OCI-LY1 (cell line): ENCODE measurements around the gene FAM222A.
A peak's percentile ranks its signal among the peaks of the same experiment; 100 is the strongest.

ENCODE experiments used
- H2AFZ ChIP-seq: fragments of 200-600 bp; sonication (generic), shearing (Covaris generic); 2 replicates; pipeline ENCODE4 v1.6.0; 2014; ENCODE audit warnings: antibody characterized with exemption, mild to moderate bottlenecking, low read length
- H3F3A ChIP-seq: fragments of 200-600 bp; sonication (generic), shearing (Covaris generic); 2 replicates; pipeline ENCODE4 v1.6.0; 2014; ENCODE audit warnings: mild to moderate bottlenecking, antibody characterized with exemption, low read length, moderate library complexity; ENCODE audit not compliant: insufficient read depth
- H3K27ac ChIP-seq: fragments of 200-600 bp; sonication (generic); 2 replicates; pipeline ENCODE4 v1.5.1; 2014; ENCODE audit warnings: low read length, mixed run types, mild to moderate bottlenecking, low read depth; ENCODE audit not compliant: poor library complexity, severe bottlenecking
- H3K27me3 ChIP-seq: fragments of 200-600 bp; sonication (generic); 2 replicates; pipeline ENCODE4 v1.6.0; 2014; ENCODE audit warnings: antibody characterized with exemption, mild to moderate bottlenecking, low read length, moderate library complexity; ENCODE audit not compliant: insufficient read depth
- H3K36me3 ChIP-seq: fragments of 200-600 bp; sonication (generic); 2 replicates; pipeline ENCODE4 v1.6.1; 2014; ENCODE audit warnings: mild to moderate bottlenecking, antibody characterized with exemption, low read length, moderate library complexity, mixed read lengths; ENCODE audit not compliant: insufficient read depth
- H3K4me1 ChIP-seq: fragments of 200-600 bp; sonication (generic); 2 replicates; pipeline ENCODE4 v1.5.1; 2014; ENCODE audit warnings: mild to moderate bottlenecking, low read length, moderate library complexity; ENCODE audit not compliant: insufficient read depth, severe bottlenecking
- H3K4me2 ChIP-seq: fragments of 200-600 bp; sonication (generic), shearing (Covaris generic); 2 replicates; pipeline ENCODE4 v1.6.1; 2014; ENCODE audit warnings: low read length
- H3K4me3 ChIP-seq: fragments of 200-600 bp; sonication (generic); 2 replicates; pipeline ENCODE4 v1.5.1; 2014; ENCODE audit warnings: low read length, low read depth, mild to moderate bottlenecking, mixed read lengths; ENCODE audit not compliant: poor library complexity, severe bottlenecking
- H3K79me2 ChIP-seq: fragments of 200-600 bp; shearing (Covaris generic); 2 replicates; pipeline ENCODE4 v1.6.1; 2016; ENCODE audit warnings: mixed run types, low read length, mixed read lengths; ENCODE audit not compliant: insufficient read depth
- H3K9ac ChIP-seq: fragments of 200-600 bp; sonication (generic), shearing (Covaris generic); 2 replicates; pipeline ENCODE4 v1.6.1; 2014; ENCODE audit warnings: mild to moderate bottlenecking, low read length, mixed read lengths
- H3K9me2 ChIP-seq: fragments of 200-600 bp; sonication (generic), shearing (Covaris generic); 2 replicates; pipeline ENCODE4 v1.6.1; 2014; ENCODE audit warnings: low read depth, mild to moderate bottlenecking, low read length, mixed read lengths
- H3K9me3 ChIP-seq: fragments of 200-600 bp; shearing (Covaris generic); 2 replicates; pipeline ENCODE4 v1.6.1; 2014; ENCODE audit warnings: low read length, mixed read lengths
- H4K20me1 ChIP-seq: fragments of 200-600 bp; sonication (generic), shearing (Covaris generic); 2 replicates; pipeline ENCODE4 v1.6.0; 2016; ENCODE audit warnings: mild to moderate bottlenecking, low read length; ENCODE audit not compliant: insufficient read depth
- CTCF ChIP-seq: fragments of 200-600 bp; sonication (generic), shearing (Covaris generic); IDR thresholded peaks from 2 replicates; pipeline ENCODE4 v1.5.1; 2017; ENCODE audit warnings: mild to moderate bottlenecking, antibody characterized with exemption, low read length, moderate library complexity, mixed read lengths
- EZH2 ChIP-seq: fragments of 200-600 bp; sonication (generic), shearing (Covaris generic); IDR thresholded peaks from 2 replicates; pipeline ENCODE4 v1.8.0; 2017; ENCODE audit warnings: borderline replicate concordance, mixed run types, mild to moderate bottlenecking, antibody characterized with exemption, low read length, moderate library complexity, mixed read lengths

Gene FAM222A

GRCh38 chr12:109803678-109804077 is 90.1 kb downstream of the FAM222A start:
- TF ChIP-seq CTCF (no peak), EZH2 (no peak)
- no peaks in the 10 kb centered on the region for H3K4me1 ChIP-seq
- H2AFZ ChIP-seq, result no peak overlapping the region
- H3K4me3 ChIP-seq, result no peak overlapping the region
- H3K36me3 ChIP-seq, result no peaks in the 10 kb centered on the region
- no peaks in the 10 kb centered on the region for H3F3A ChIP-seq
- H4K20me1 ChIP-seq, result no peaks in the 10 kb centered on the region
- no peak overlapping the region for H3K9ac ChIP-seq
- H3K27me3 ChIP-seq, result no peaks in the 10 kb centered on the region
- no peaks in the 10 kb centered on the region for H3K9me3 ChIP-seq
- H3K9me2 ChIP-seq, result no peaks in the 10 kb centered on the region
- no peaks in the 10 kb centered on the region for H3K79me2 ChIP-seq
- H3K4me2 ChIP-seq, result no peak overlapping the region
- H3K27ac ChIP-seq, result no peak overlapping the region

- H3K9me3 ChIP-seq, result no peaks in the 10 kb centered on the region
- H3K27me3 ChIP-seq, result no peaks in the 10 kb centered on the region
- H3K4me1 ChIP-seq, result no peaks in the 10 kb centered on the region
- no peak overlapping the region for H3K9ac ChIP-seq
- H3K36me3 ChIP-seq, result no peaks in the 10 kb centered on the region
- no peak overlapping the region for H2AFZ ChIP-seq
- no peaks in the 10 kb centered on the region for H3K9me2 ChIP-seq
- H4K20me1 ChIP-seq, result no peaks in the 10 kb centered on the region
- no peaks in the 10 kb centered on the region for H3K79me2 ChIP-seq
- H3K27ac ChIP-seq, result no peak overlapping the region
- TF ChIP-seq EZH2 (no peak), CTCF (peak; percentile 65)
- no peak overlapping the region for H3K4me3 ChIP-seq
- H3K4me2 ChIP-seq, result no peak overlapping the region
- no peaks in the 10 kb centered on the region for H3F3A ChIP-seq
Observed at GRCh38 chr12:109804820-109805761, 91.5 kb downstream of the FAM222A start.

- H3K9me3 ChIP-seq, result no peaks in the 10 kb centered on the region
- H3K4me2 ChIP-seq, result no peak overlapping the region
- H3K79me2 ChIP-seq, result no peaks in the 10 kb centered on the region
Observed at GRCh38 chr12:109807954-109808643, 94.5 kb downstream of the FAM222A start.

More at GRCh38 chr12:109807954-109808643, 94.5 kb downstream of the FAM222A start:
- H3K9ac ChIP-seq, result no peak overlapping the region
- no peaks in the 10 kb centered on the region for H3K4me1 ChIP-seq
- no peaks in the 10 kb centered on the region for H3K27me3 ChIP-seq
- H3K36me3 ChIP-seq, result no peaks in the 10 kb centered on the region
- no peak for TF ChIP-seq CTCF
- TF ChIP-seq EZH2, result no peak
- H3K4me3 ChIP-seq, result no peak overlapping the region
- no peaks in the 10 kb centered on the region for H3F3A ChIP-seq
- no peak overlapping the region for H3K27ac ChIP-seq
- H2AFZ ChIP-seq, result no peak overlapping the region
- H4K20me1 ChIP-seq, result no peaks in the 10 kb centered on the region
- H3K9me2 ChIP-seq, result no peaks in the 10 kb centered on the region
